Measurements from ENCODE around the gene TEKT3. TPM values are rescaled to one million over a fixed set of nuclear protein-coding genes. Genes with fewer than 3 reads are reported as not detected.

The TEKT3 gene
- total and polyA plus RNA-seq, 11 donors = 0.06 to 1.0 (median 0.50) TPM; not detected in 3

- Histone ChIP-seq H3K27me3 (no peaks in the 10 kb centered on the region), H3K9me3 (no peaks in the 10 kb centered on the region), H3K27ac (peak overlapping the region in 2 of 12 donors; percentile 5 to 84), H3K4me3 (no peak overlapping the region), H3K36me3 (no peaks in the 10 kb centered on the region), H3K4me1 (peaks cover 0 to 7% (median 0%) of the 10 kb centered on the region in 12 donors)
- no peak for TF ChIP-seq POLR2A (IDR thresholded peaks at IDR 0.05)
- TF ChIP-seq CTCF (IDR thresholded peaks at IDR 0.05) = no peak
- ATAC-seq = peak in 3 of 4 donors; percentile 69 to 92 (median 80)
- intact Hi-C loops (cut with DNase I) = loop anchor here in 1 of 10 donors (10.0 kb wide), 1 partner anchor 63 kb away; no protein-coding TSS in a partner anchor
- WGBS, 4 donors = 59 to 65% (median 61%) methylated on average over 3 of the region's 3 CpGs
- no peak for DNase-seq
Measured at GRCh38 chr17:15351925-15352324, 10.5 kb upstream of the TEKT3 start.

- intact Hi-C loops (cut with DNase I) = loop anchor here in 1 of 10 donors (10.0 kb wide), 1 partner anchor 63 kb away; no protein-coding TSS in a partner anchor
- no peaks in the 10 kb centered on the region for H3K36me3 ChIP-seq
- peak overlapping the region in 2 of 12 donors; percentile 5 to 84 for H3K27ac ChIP-seq
- H3K9me3 ChIP-seq = no peaks in the 10 kb centered on the region
- ATAC-seq (peak in 2 of 4 donors; percentile 11 to 13), DNase-seq (no peak)
- peak overlapping the region in 2 of 12 donors; percentile 6 to 22 for H3K4me3 ChIP-seq
- no peak for TF ChIP-seq CTCF (IDR thresholded peaks at IDR 0.05)
- TF ChIP-seq POLR2A (IDR thresholded peaks at IDR 0.05) = no peak
- H3K27me3 ChIP-seq = no peaks in the 10 kb centered on the region
- WGBS, 4 donors = 48 to 58% (median 50%) methylated on average over 4 of the region's 4 CpGs
- peaks cover 0 to 7% (median 0%) of the 10 kb centered on the region in 12 donors for H3K4me1 ChIP-seq
Measured at GRCh38 chr17:15351478-15351840, 10.1 kb upstream of the TEKT3 start.

- 63 to 68% (median 67%) methylated on average over 10 of the region's 10 CpGs for WGBS, 4 donors
- peak in 3 of 4 donors; percentile 13 to 30 (median 20) for ATAC-seq
Measured at GRCh38 chr17:15350777-15351477, 9.5 kb upstream of the TEKT3 start.

More at GRCh38 chr17:15350777-15351477, 9.5 kb upstream of the TEKT3 start:
- Histone ChIP-seq H3K9me3 (no peaks in the 10 kb centered on the region), H3K27me3 (no peaks in the 10 kb centered on the region), H3K4me1 (peaks cover 0 to 7% (median 0%) of the 10 kb centered on the region in 12 donors), H3K27ac (peak overlapping the region in 2 of 12 donors; percentile 5 to 84), H3K36me3 (no peaks in the 10 kb centered on the region), H3K4me3 (peak overlapping the region in 2 of 12 donors; percentile 6 to 22)
- intact Hi-C loops (cut with DNase I) = loop anchor here in 1 of 10 donors (10.0 kb wide), 1 partner anchor 64 kb away; no protein-coding TSS in a partner anchor
- DNase-seq = no peak
- TF ChIP-seq POLR2A (IDR thresholded peaks at IDR 0.05) (no peak), CTCF (IDR thresholded peaks at IDR 0.05) (no peak)

Data from heart left ventricle (tissue), 16 donors.